GM12878 (cell line): ENCODE measurements around the gene ELP1. TPM values are rescaled to one million over a fixed set of nuclear protein-coding genes. Genes with fewer than 3 reads are reported as not detected.

ENCODE experiments used
- ATAC-seq: fragments of 200-7000 bp; cut with Tn5 transposase; 3 replicates; pipeline ENCODE4 v1.9.1; 2020; ENCODE audit warnings: mild to moderate bottlenecking, moderate library complexity
- BruUV-seq: library from RNA; stranded (reverse); fragments of 400-500 nt; replicated peaks from 2 replicates; lab custom pipeline; 2021; lab: Mats Ljungman, UMichigan
- CTCF ChIA-PET: fragments of 300-600 bp; sonication (Branson Sonifier 250); formaldehyde crosslinking; extraction: SDS; loops from one replicate; lab custom pipeline; 2021; ENCODE audit warnings: inconsistent platforms; lab: Yijun Ruan, JAX
- POLR2A ChIA-PET: fragments of 350-600 bp; formaldehyde crosslinking; extraction: SDS; loops from one replicate; lab custom pipeline; 2021; ENCODE audit warnings: inconsistent platforms; lab: Charles Lee
- RAD21 ChIA-PET: fragments of 300-600 bp; sonication (Branson Sonifier 250); formaldehyde crosslinking; loops from one replicate; lab custom pipeline; 2023; ENCODE audit warnings: antibody characterized with exemption; ENCODE audit not compliant: unreplicated experiment; lab: Charles Lee
- SMC1A ChIA-PET: fragments of 300-600 bp; sonication (Branson Sonifier 250); formaldehyde crosslinking; loops from one replicate; lab custom pipeline; 2023; ENCODE audit not compliant: unreplicated experiment, uncharacterized antibody; lab: Charles Lee
- DNase-seq: peaks from one replicate; pipeline ENCODE4 v3.0.0-alpha.2; 2011; ENCODE audit warnings: low read depth, low spot score
- FAIRE-seq: peaks from 3 replicates; lab custom pipeline; 2011; peaks lifted over from hg19 to GRCh38; lab: Jason Lieb, UNC
- H2AFZ ChIP-seq: 2 replicates; pipeline ENCODE4 v1.6.0; 2011; ENCODE audit warnings: low read depth, low read length, control low read depth; ENCODE audit not compliant: control insufficient read depth
- H3K27ac ChIP-seq: 2 replicates; pipeline ENCODE4 v1.5.1; 2011; ENCODE audit warnings: control low read depth; ENCODE audit not compliant: control insufficient read depth, insufficient read depth
- H3K27me3 ChIP-seq, 2 experiments: replicated peaks in 1 of 2; 2 replicates each; pipeline versions ENCODE4 v1.6.0 to v1.6.1; 2011; ENCODE audit warnings: low read length in 1 of 2; ENCODE audit not compliant: control insufficient read depth in 2 of 2, insufficient read depth in 2 of 2
- H3K36me3 ChIP-seq, 2 experiments: 2 replicates each; pipeline ENCODE4 v1.5.1; 2011; ENCODE audit warnings: low read length in 1 of 2; ENCODE audit not compliant: control insufficient read depth in 2 of 2, insufficient read depth in 2 of 2
- H3K4me1 ChIP-seq: 2 replicates; pipeline ENCODE4 v1.6.1; 2011; ENCODE audit warnings: mild to moderate bottlenecking, low read length, moderate library complexity, mixed read lengths; ENCODE audit not compliant: control insufficient read depth, insufficient read depth
- H3K4me2 ChIP-seq: 2 replicates; pipeline ENCODE4 v1.6.0; 2011; ENCODE audit warnings: control low read depth; ENCODE audit not compliant: control insufficient read depth, insufficient read depth
- H3K4me3 ChIP-seq: fragments of 200-600 bp; sonication (generic); 2 replicates; pipeline ENCODE4 v1.5.1; 2016
- H3K79me2 ChIP-seq: 2 replicates; pipeline ENCODE4 v1.6.0; 2011; ENCODE audit warnings: low read length; ENCODE audit not compliant: control insufficient read depth, insufficient read depth
- H3K9ac ChIP-seq: 2 replicates; pipeline ENCODE4 v1.8.0; 2011; ENCODE audit warnings: low read length, control low read depth, mixed read lengths; ENCODE audit not compliant: control insufficient read depth, insufficient read depth
- H3K9me3 ChIP-seq: replicated peaks from 3 replicates; pipeline ENCODE4 v1.5.1; 2011; ENCODE audit warnings: mild to moderate bottlenecking, low read length; ENCODE audit not compliant: control insufficient read depth, insufficient read depth
- H4K20me1 ChIP-seq: 2 replicates; pipeline ENCODE4 v1.6.0; 2011; ENCODE audit not compliant: control insufficient read depth, insufficient read depth
- CBX3 ChIP-seq: fragments of 200-600 bp; sonication (generic); IDR thresholded peaks from 2 replicates; pipeline ENCODE4 v1.6.1; 2016; ENCODE audit warnings: low read depth, borderline replicate concordance
- CHD2 ChIP-seq: IDR thresholded peaks from 2 replicates; pipeline ENCODE4 v1.6.1; 2011; ENCODE audit warnings: low read depth, low read length, improper control_type of control experiment, borderline replicate concordance
- FOXK2 ChIP-seq: fragments of 450-650 bp; IDR thresholded peaks from 2 replicates; pipeline ENCODE4 v1.6.1; 2017; ENCODE audit warnings: mild to moderate bottlenecking, moderate library complexity
- KDM1A ChIP-seq: fragments of 200-600 bp; sonication (generic); IDR thresholded peaks from 2 replicates; pipeline ENCODE4 v1.6.1; 2016; ENCODE audit warnings: borderline replicate concordance
- POLR2A ChIP-seq: IDR thresholded peaks from 2 replicates; pipeline ENCODE4 v1.6.1; 2011; ENCODE audit warnings: low read depth, mild to moderate bottlenecking, low read length
- RCOR1 ChIP-seq: conservative IDR thresholded peaks from 2 replicates; pipeline ENCODE4 v1.6.1; 2012; ENCODE audit warnings: low read depth, low read length, improper control_type of control experiment
- RUNX3 ChIP-seq: IDR thresholded peaks from 2 replicates; pipeline ENCODE4 v1.6.1; 2012; ENCODE audit warnings: low read length, inconsistent platforms
- SMARCA5 ChIP-seq: fragments of 450-650 bp; IDR thresholded peaks from 2 replicates; pipeline ENCODE4 v1.6.1; 2017; ENCODE audit warnings: mild to moderate bottlenecking
- SREBF1 ChIP-seq: IDR thresholded peaks from 2 replicates; pipeline ENCODE4 v1.6.1; 2012; ENCODE audit warnings: mild to moderate bottlenecking, low read length
- YY1 ChIP-seq: IDR thresholded peaks from 2 replicates; pipeline ENCODE4 v1.6.1; 2011; ENCODE audit warnings: low read depth, mild to moderate bottlenecking, low read length
- ZBTB4 ChIP-seq: fragments of 450-650 bp; formaldehyde crosslinking; IDR thresholded peaks from 2 replicates; pipeline ENCODE4 v1.4.0; 2022; ENCODE audit warnings: mild to moderate bottlenecking, moderate library complexity
- ZNF622 ChIP-seq: fragments of 450-650 bp; IDR thresholded peaks from 2 replicates; pipeline ENCODE4 v1.6.1; 2017; ENCODE audit warnings: mild to moderate bottlenecking, inconsistent platforms
- ZZZ3 ChIP-seq: IDR thresholded peaks from 2 replicates; pipeline ENCODE4 v1.6.1; 2011; ENCODE audit warnings: low read depth; ENCODE audit not compliant: control insufficient read depth, insufficient read length
- WGBS: methylation state at CpG from one replicate; pipeline ENCODE4 v1.1.6; 2016; ENCODE audit warnings: low lambda C conversion rate; ENCODE audit not compliant: insufficient replicate concordance, insufficient coverage; ENCODE audit errors: missing lambda C conversion rate; 5-methylcytosine and 5-hydroxymethylcytosine counted together
- in situ Hi-C: fragments of 300-500 bp; cut with MboI; formaldehyde crosslinking; loops from 9 replicates; pipeline ENCODE4 v1.14.3; 2018; ENCODE audit warnings: mixed read lengths
- intact Hi-C: fragments of 100-400 bp; cut with micrococcal nuclease; formaldehyde crosslinking; loops from one replicate; pipeline ENCODE4 v1.14.2; 2022; ENCODE audit not compliant: unreplicated experiment
- polyA plus RNA-seq, 11 experiments: library from polyadenylated mRNA; depleted of rRNA in 4 of 11; unstranded in 6 of 11; stranded (reverse) in 5 of 11; fragments of >200 nt; fragmentation: Nextera tagmentation in 4 of 11; fragmentation: Illumina TruSeq in 1 of 11; extraction: Ambion mirVana in 4 of 11; extraction: Trizol in 1 of 11; gene quantifications; 1 replicate in 1 of 11; 2 replicates in 10 of 11; pipeline versions ENCODE4 v1.2.1 to v1.2.3, GENCODE V29; 2011 to 2016; ENCODE audit warnings: inconsistent platforms in 2 of 11, missing spikeins in 2 of 11, low read depth in 1 of 11
- total RNA-seq, 4 experiments: library from RNA; depleted of rRNA in 3 of 4; stranded (reverse); fragments of >200 nt in 3 of 4; fragmentation: Illumina TruSeq in 1 of 4; extraction: Trizol in 1 of 4; gene quantifications; 2 replicates each; pipeline versions ENCODE4 v1.2.1 to v1.2.3, GENCODE V29; 2013 to 2021
- TF ChIP-seq, protein P1 (sequence below): IDR thresholded peaks from 2 replicates; pipeline ENCODE4 v1.6.1; 2012; ENCODE audit warnings: improper control_type of control experiment, low read depth, low read length; ENCODE audit not compliant: insufficient replicate concordance
- TF ChIP-seq, protein P2 (sequence below): IDR thresholded peaks from 2 replicates; pipeline ENCODE4 v1.6.1; 2012; ENCODE audit warnings: low read depth, low read length, improper control_type of control experiment

ELP1 gene
- total and polyA plus RNA-seq, 10 of the 15 experiments (the other 5 are each of a cell fraction or from before 2014, with no cell fraction given), result 9.7 to 29.9 (median 26.0) TPM

- Histone ChIP-seq H3K27ac (no peak overlapping the region), H3K4me3 (no peak overlapping the region), H3K36me3 (peaks cover 5 to 20% of the 10 kb centered on the region in 2 experiments), H3K79me2 (peaks cover 11% of the 10 kb centered on the region), H4K20me1 (no peaks in the 10 kb centered on the region), H3K9ac (no peak overlapping the region), H3K4me1 (no peaks in the 10 kb centered on the region), H2AFZ (no peak overlapping the region), H3K27me3 (no peaks in the 10 kb centered on the region), H3K4me2 (no peak overlapping the region), H3K9me3 (no peaks in the 10 kb centered on the region)
- RAD21 ChIA-PET, result interaction anchor here (0.5 kb wide), 1 partner anchor 22 kb away, joined by 3 read pairs; no protein-coding TSS in a partner anchor
- intact Hi-C loops (no loop called here), in situ Hi-C loops (no loop called here)
- CTCF ChIA-PET, result no interaction called here
- DNase-seq, result no peak
- TF ChIP-seq FOXK2, result no peak
- TF ChIP-seq POLR2A, result no peak
- no peak for TF ChIP-seq ZNF622
- no peak for TF ChIP-seq RUNX3
- TF ChIP-seq, protein P1, sequence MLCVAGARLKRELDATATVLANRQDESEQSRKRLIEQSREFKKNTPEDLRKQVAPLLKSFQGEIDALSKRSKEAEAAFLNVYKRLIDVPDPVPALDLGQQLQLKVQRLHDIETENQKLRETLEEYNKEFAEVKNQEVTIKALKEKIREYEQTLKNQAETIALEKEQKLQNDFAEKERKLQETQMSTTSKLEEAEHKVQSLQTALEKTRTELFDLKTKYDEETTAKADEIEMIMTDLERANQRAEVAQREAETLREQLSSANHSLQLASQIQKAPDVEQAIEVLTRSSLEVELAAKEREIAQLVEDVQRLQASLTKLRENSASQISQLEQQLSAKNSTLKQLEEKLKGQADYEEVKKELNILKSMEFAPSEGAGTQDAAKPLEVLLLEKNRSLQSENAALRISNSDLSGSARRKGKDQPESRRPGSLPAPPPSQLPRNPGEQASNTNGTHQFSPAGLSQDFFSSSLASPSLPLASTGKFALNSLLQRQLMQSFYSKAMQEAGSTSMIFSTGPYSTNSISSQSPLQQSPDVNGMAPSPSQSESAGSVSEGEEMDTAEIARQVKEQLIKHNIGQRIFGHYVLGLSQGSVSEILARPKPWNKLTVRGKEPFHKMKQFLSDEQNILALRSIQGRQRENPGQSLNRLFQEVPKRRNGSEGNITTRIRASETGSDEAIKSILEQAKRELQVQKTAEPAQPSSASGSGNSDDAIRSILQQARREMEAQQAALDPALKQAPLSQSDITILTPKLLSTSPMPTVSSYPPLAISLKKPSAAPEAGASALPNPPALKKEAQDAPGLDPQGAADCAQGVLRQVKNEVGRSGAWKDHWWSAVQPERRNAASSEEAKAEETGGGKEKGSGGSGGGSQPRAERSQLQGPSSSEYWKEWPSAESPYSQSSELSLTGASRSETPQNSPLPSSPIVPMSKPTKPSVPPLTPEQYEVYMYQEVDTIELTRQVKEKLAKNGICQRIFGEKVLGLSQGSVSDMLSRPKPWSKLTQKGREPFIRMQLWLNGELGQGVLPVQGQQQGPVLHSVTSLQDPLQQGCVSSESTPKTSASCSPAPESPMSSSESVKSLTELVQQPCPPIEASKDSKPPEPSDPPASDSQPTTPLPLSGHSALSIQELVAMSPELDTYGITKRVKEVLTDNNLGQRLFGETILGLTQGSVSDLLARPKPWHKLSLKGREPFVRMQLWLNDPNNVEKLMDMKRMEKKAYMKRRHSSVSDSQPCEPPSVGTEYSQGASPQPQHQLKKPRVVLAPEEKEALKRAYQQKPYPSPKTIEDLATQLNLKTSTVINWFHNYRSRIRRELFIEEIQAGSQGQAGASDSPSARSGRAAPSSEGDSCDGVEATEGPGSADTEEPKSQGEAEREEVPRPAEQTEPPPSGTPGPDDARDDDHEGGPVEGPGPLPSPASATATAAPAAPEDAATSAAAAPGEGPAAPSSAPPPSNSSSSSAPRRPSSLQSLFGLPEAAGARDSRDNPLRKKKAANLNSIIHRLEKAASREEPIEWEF, result no peak
- TF ChIP-seq, protein P2, sequence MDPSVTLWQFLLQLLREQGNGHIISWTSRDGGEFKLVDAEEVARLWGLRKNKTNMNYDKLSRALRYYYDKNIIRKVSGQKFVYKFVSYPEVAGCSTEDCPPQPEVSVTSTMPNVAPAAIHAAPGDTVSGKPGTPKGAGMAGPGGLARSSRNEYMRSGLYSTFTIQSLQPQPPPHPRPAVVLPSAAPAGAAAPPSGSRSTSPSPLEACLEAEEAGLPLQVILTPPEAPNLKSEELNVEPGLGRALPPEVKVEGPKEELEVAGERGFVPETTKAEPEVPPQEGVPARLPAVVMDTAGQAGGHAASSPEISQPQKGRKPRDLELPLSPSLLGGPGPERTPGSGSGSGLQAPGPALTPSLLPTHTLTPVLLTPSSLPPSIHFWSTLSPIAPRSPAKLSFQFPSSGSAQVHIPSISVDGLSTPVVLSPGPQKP, result no peak
- TF ChIP-seq CBX3, result no peak
- no peak for TF ChIP-seq ZZZ3
- TF ChIP-seq CHD2, result no peak
- no peak for TF ChIP-seq SMARCA5
- no peak for TF ChIP-seq ZBTB4 (CRISPR knock-in tag)
- TF ChIP-seq SREBF1, result no peak
- TF ChIP-seq RCOR1, result no peak
- no peak for TF ChIP-seq KDM1A
- TF ChIP-seq YY1, result no peak
- WGBS, result 94% methylated on average over 2 of the region's 2 CpGs
- SMC1A ChIA-PET, result no interaction called here
- no peak for FAIRE-seq
- POLR2A ChIA-PET, result no interaction called here
- BruUV-seq, result no TSS peak
- no peak for ATAC-seq
These were observed 5.5 kb downstream of the ELP1 start for GRCh38 chr9:108928386-108928785.
